ENCODE data around the gene EXOSC9. TPM values are rescaled to one million over a fixed set of nuclear protein-coding genes. Genes with fewer than 3 reads are reported as not detected.

EXOSC9 gene
- total and polyA plus RNA-seq, 10 of the 15 experiments (the other 5 are each of a cell fraction or from before 2014, with no cell fraction given), result 49.0 to 131 (median 85.4) TPM

Other genes starting within 250 kb of the EXOSC9 start
- gene ANXA5, start 104.3 kb upstream of the EXOSC9 start, total RNA-seq (2014; rRNA removed), result 101 and 122 TPM in 2 replicates
- 150 and 156 TPM in 2 replicates for gene ANXA5, start 104.3 kb upstream of the EXOSC9 start, total RNA-seq (2014; rRNA removed; fragmentation: Illumina TruSeq; extraction: Trizol)
- 102 and 108 TPM in 2 replicates for gene ANXA5, start 104.3 kb upstream of the EXOSC9 start, total RNA-seq (2021)
- 166 and 189 TPM in 2 replicates for gene ANXA5, start 104.3 kb upstream of the EXOSC9 start, polyA plus RNA-seq (2011; rRNA removed)
- gene ANXA5, start 104.3 kb upstream of the EXOSC9 start, polyA plus RNA-seq (2014; fragmentation: Illumina TruSeq; extraction: Trizol), result 172 and 208 TPM in 2 replicates
- gene ANXA5, start 104.3 kb upstream of the EXOSC9 start, polyA plus RNA-seq (2014; fragmentation: Nextera tagmentation; extraction: Ambion mirVana), result 100 to 1,000 TPM; 218 to 249 TPM
- gene ANXA5, start 104.3 kb upstream of the EXOSC9 start, polyA plus RNA-seq (2014; rRNA removed), result 97.2 and 120 TPM in 2 replicates
- 100 to 1,000 TPM; 201 to 203 TPM for gene ANXA5, start 104.3 kb upstream of the EXOSC9 start, polyA plus RNA-seq (2016; fragmentation: Nextera tagmentation; extraction: Ambion mirVana)
- gene SMIM43, start 36.2 kb upstream of the EXOSC9 start, total RNA-seq (2014; rRNA removed), result not detected in 2 replicates
- not detected in 2 replicates for gene SMIM43, start 36.2 kb upstream of the EXOSC9 start, total RNA-seq (2014; rRNA removed; fragmentation: Illumina TruSeq; extraction: Trizol)
- gene SMIM43, start 36.2 kb upstream of the EXOSC9 start, total RNA-seq (2021), result not detected in 2 replicates
- 0.04 and 0.12 TPM in 2 replicates for gene SMIM43, start 36.2 kb upstream of the EXOSC9 start, polyA plus RNA-seq (2011; rRNA removed)
- gene SMIM43, start 36.2 kb upstream of the EXOSC9 start, polyA plus RNA-seq (2014; fragmentation: Illumina TruSeq; extraction: Trizol), result not detected in 2 replicates
- not detected for gene SMIM43, start 36.2 kb upstream of the EXOSC9 start, polyA plus RNA-seq (2014; fragmentation: Nextera tagmentation; extraction: Ambion mirVana)
- gene SMIM43, start 36.2 kb upstream of the EXOSC9 start, polyA plus RNA-seq (2014; rRNA removed), result not detected in 2 replicates
- not detected for gene SMIM43, start 36.2 kb upstream of the EXOSC9 start, polyA plus RNA-seq (2016; fragmentation: Nextera tagmentation; extraction: Ambion mirVana)
- gene CCNA2, start 22.6 kb downstream of the EXOSC9 start, total RNA-seq (2014; rRNA removed), result 98.9 and 106 TPM in 2 replicates
- gene CCNA2, start 22.6 kb downstream of the EXOSC9 start, total RNA-seq (2014; rRNA removed; fragmentation: Illumina TruSeq; extraction: Trizol), result 92.4 and 94.3 TPM in 2 replicates
- gene CCNA2, start 22.6 kb downstream of the EXOSC9 start, total RNA-seq (2021), result 69.6 and 74.1 TPM in 2 replicates
- 99.3 and 153 TPM in 2 replicates for gene CCNA2, start 22.6 kb downstream of the EXOSC9 start, polyA plus RNA-seq (2011; rRNA removed)
- gene CCNA2, start 22.6 kb downstream of the EXOSC9 start, polyA plus RNA-seq (2014; fragmentation: Illumina TruSeq; extraction: Trizol), result 96.5 and 112 TPM in 2 replicates
- gene CCNA2, start 22.6 kb downstream of the EXOSC9 start, polyA plus RNA-seq (2014; fragmentation: Nextera tagmentation; extraction: Ambion mirVana), result 10 to 100 TPM; 21.8 to 34.7 TPM
- 57.8 and 68.2 TPM in 2 replicates for gene CCNA2, start 22.6 kb downstream of the EXOSC9 start, polyA plus RNA-seq (2014; rRNA removed)
- gene CCNA2, start 22.6 kb downstream of the EXOSC9 start, polyA plus RNA-seq (2016; fragmentation: Nextera tagmentation; extraction: Ambion mirVana), result 100 to 1,000 TPM; 137 to 153 TPM
- 5.9 and 7.7 TPM in 2 replicates for gene BBS7, start 69.2 kb downstream of the EXOSC9 start, total RNA-seq (2014; rRNA removed)
- gene BBS7, start 69.2 kb downstream of the EXOSC9 start, total RNA-seq (2014; rRNA removed; fragmentation: Illumina TruSeq; extraction: Trizol), result 9.0 and 9.2 TPM in 2 replicates
- gene BBS7, start 69.2 kb downstream of the EXOSC9 start, total RNA-seq (2021), result 9.0 and 10.1 TPM in 2 replicates
- 12.9 and 18.9 TPM in 2 replicates for gene BBS7, start 69.2 kb downstream of the EXOSC9 start, polyA plus RNA-seq (2011; rRNA removed)
- gene BBS7, start 69.2 kb downstream of the EXOSC9 start, polyA plus RNA-seq (2014; fragmentation: Illumina TruSeq; extraction: Trizol), result 8.1 and 9.3 TPM in 2 replicates
- 1 to 10 TPM; 7.4 to 8.8 TPM for gene BBS7, start 69.2 kb downstream of the EXOSC9 start, polyA plus RNA-seq (2014; fragmentation: Nextera tagmentation; extraction: Ambion mirVana)
- gene BBS7, start 69.2 kb downstream of the EXOSC9 start, polyA plus RNA-seq (2014; rRNA removed), result 5.2 and 7.8 TPM in 2 replicates
- 10 to 100 TPM; 15.1 to 15.2 TPM for gene BBS7, start 69.2 kb downstream of the EXOSC9 start, polyA plus RNA-seq (2016; fragmentation: Nextera tagmentation; extraction: Ambion mirVana)
- gene TRPC3, start 150.7 kb downstream of the EXOSC9 start, total RNA-seq (2014; rRNA removed), result not detected in 2 replicates
- gene TRPC3, start 150.7 kb downstream of the EXOSC9 start, total RNA-seq (2014; rRNA removed; fragmentation: Illumina TruSeq; extraction: Trizol), result not detected in 2 replicates
- gene TRPC3, start 150.7 kb downstream of the EXOSC9 start, total RNA-seq (2021), result not detected in 2 replicates
- not detected in 2 replicates for gene TRPC3, start 150.7 kb downstream of the EXOSC9 start, polyA plus RNA-seq (2011; rRNA removed)
- gene TRPC3, start 150.7 kb downstream of the EXOSC9 start, polyA plus RNA-seq (2014; fragmentation: Illumina TruSeq; extraction: Trizol), result not detected in 2 replicates
- not detected for gene TRPC3, start 150.7 kb downstream of the EXOSC9 start, polyA plus RNA-seq (2014; fragmentation: Nextera tagmentation; extraction: Ambion mirVana)
- gene TRPC3, start 150.7 kb downstream of the EXOSC9 start, polyA plus RNA-seq (2014; rRNA removed), result not detected in 2 replicates
- gene TRPC3, start 150.7 kb downstream of the EXOSC9 start, polyA plus RNA-seq (2016; fragmentation: Nextera tagmentation; extraction: Ambion mirVana), result not detected

Data from GM12878 (cell line).